Naive B cell (primary cell): ENCODE data around the gene NAXD. TPM values are rescaled to one million over a fixed set of nuclear protein-coding genes. Genes with fewer than 3 reads are reported as not detected.
"Not testable (repeated sequence)": the region's sequence is repeated elsewhere in the genome, so short reads cannot be mapped to it uniquely, and the experiment has no call there.

Source experiments
- ATAC-seq, 2 donors: fragments of 150-1000 bp; cut with Tn5 transposase; 2 replicates each; pipeline ENCODE4 v1.10.0; 2021; ENCODE audit warnings: low read depth in 2 of 2, mild to moderate bottlenecking in 2 of 2, moderate library complexity in 2 of 2
- DNase-seq: peaks from one replicate; pipeline ENCODE4 v3.0.0; 2022
- H3K27ac Mint-ChIP-seq, 6 donors: one replicate each; pipeline ENCODE4 v1.8.0; 2020 to 2022; ENCODE audit warnings: mild to moderate bottlenecking in 6 of 6, mixed read lengths in 6 of 6, moderate library complexity in 5 of 6, inconsistent platforms in 2 of 6
- H3K27me3 Mint-ChIP-seq, 3 donors: one replicate each; pipeline ENCODE4 v1.8.0; 2021 to 2022; ENCODE audit warnings: mixed read lengths in 3 of 3, mild to moderate bottlenecking in 1 of 3
- H3K36me3 Mint-ChIP-seq, 2 donors: one replicate each; pipeline ENCODE4 v1.8.0; 2020 to 2022; ENCODE audit warnings: mixed read lengths in 2 of 2, inconsistent platforms in 1 of 2, mild to moderate bottlenecking in 1 of 2
- H3K4me1 Mint-ChIP-seq, 3 donors: one replicate each; pipeline ENCODE4 v1.8.0; 2020 to 2022; ENCODE audit warnings: mixed read lengths in 3 of 3, inconsistent platforms in 1 of 3, mild to moderate bottlenecking in 1 of 3, moderate library complexity in 1 of 3
- H3K4me3 Mint-ChIP-seq, 8 donors: one replicate each; pipeline ENCODE4 v1.8.0; 2020 to 2022; ENCODE audit warnings: mild to moderate bottlenecking in 8 of 8, mixed read lengths in 8 of 8, moderate library complexity in 8 of 8, inconsistent platforms in 2 of 8
- H3K9me3 Mint-ChIP-seq, 7 donors: one replicate each; pipeline ENCODE4 v1.8.0; 2020 to 2022; ENCODE audit warnings: mixed read lengths in 7 of 7, mild to moderate bottlenecking in 5 of 7, inconsistent platforms in 2 of 7, moderate library complexity in 1 of 7
- polyA plus RNA-seq, 6 donors: library from polyadenylated mRNA; unstranded; fragments of 300-500 nt; fragmentation: Illumina TruSeq; gene quantifications; one replicate each; pipeline ENCODE4 v1.2.3, GENCODE V29; 2021; ENCODE audit warnings: low read depth in 6 of 6

The NAXD gene
- polyA plus RNA-seq, 6 donors from 2014 or later = 10.8 to 23.1 (median 15.4) TPM

GRCh38 chr13:110627351-110627750 is 12.0 kb downstream of the NAXD start:
- H3K9me3 Mint-ChIP-seq = no peaks in the 10 kb centered on the region
- peaks cover 25 to 29% of the 10 kb centered on the region in 2 donors for H3K36me3 Mint-ChIP-seq
- DNase-seq (no peak), ATAC-seq (no peak)
- H3K27ac Mint-ChIP-seq = peak overlapping the region in 1 of 6 donors; percentile 5
- H3K4me1 Mint-ChIP-seq = peaks cover 7 to 19% (median 7%) of the 10 kb centered on the region in 3 donors
- H3K27me3 Mint-ChIP-seq = no peaks in the 10 kb centered on the region
- H3K4me3 Mint-ChIP-seq = no peak overlapping the region

DNA sequence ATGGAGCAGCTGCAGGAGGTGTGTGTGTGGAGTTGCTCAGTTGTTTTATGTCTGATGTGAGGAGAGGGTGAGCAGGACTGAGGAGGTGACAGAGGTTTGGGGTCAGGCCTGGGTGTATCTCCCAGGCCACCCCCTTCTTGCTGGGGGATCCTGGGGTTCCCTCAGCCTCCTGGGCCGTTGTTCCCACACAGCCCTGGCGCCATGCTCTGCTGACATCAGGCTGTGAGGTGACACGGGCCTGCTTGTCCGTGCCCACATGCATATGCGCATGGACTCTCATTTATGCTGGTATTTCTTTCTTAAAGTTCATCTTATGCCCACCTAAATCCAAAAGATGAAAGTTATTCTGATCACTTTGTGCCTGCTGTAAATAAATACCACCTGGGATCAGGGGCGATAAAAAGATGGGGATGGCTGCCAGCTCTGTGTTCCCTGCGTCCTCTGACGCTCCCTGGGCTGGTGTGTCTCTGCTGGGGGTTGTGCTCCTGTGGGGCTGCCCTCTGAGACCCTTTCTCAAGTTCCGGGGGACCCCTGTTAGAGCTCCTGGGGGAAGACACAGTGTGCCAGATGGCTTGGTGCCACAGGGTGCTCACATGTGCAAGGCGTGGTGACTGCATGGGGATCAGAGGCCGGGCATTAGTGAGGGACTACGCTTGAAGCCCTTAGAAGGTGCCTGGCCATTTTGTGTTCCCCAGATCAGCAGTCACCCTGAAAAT is 12.6 kb downstream of the NAXD start:
- Mint-ChIP-seq H3K9me3 (no peaks in the 10 kb centered on the region), H3K36me3 (peaks cover 23 to 25% of the 10 kb centered on the region in 2 donors), H3K4me3 (peak overlapping the region in 1 of 8 donors; percentile 44), H3K27ac (peak overlapping the region in 4 of 6 donors; percentile 5 to 70 (median 34)), H3K27me3 (no peaks in the 10 kb centered on the region), H3K4me1 (peaks cover 7 to 19% (median 7%) of the 10 kb centered on the region in 3 donors)
- DNase-seq = no peak
- ATAC-seq = no peak

DNA sequence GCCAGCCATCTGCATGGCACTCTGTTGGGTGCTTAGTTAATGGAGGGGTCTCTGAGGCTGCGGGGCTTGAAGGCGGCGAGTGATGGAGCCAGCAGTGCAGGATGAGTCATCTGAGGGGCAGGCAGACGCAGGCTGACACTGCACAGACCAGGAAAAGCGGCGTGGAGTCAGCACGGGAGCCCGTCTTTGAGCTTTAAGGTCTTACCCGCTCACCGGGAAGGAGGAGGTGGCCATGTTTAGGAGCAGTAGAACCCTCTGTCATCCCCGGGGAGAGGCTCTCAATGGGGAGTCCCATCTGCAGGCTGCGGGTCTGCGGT is 13.1 kb downstream of the NAXD start:
- H3K27me3 Mint-ChIP-seq = no peaks in the 10 kb centered on the region
- peak overlapping the region in 1 of 8 donors; percentile 44 for H3K4me3 Mint-ChIP-seq
- H3K36me3 Mint-ChIP-seq = peaks cover 20 to 25% of the 10 kb centered on the region in 2 donors
- no peaks in the 10 kb centered on the region for H3K9me3 Mint-ChIP-seq
- ATAC-seq (no peak), DNase-seq (no peak)
- H3K4me1 Mint-ChIP-seq = peaks cover 7 to 19% (median 7%) of the 10 kb centered on the region in 3 donors
- peak overlapping the region in 1 of 6 donors; percentile 70 for H3K27ac Mint-ChIP-seq

GRCh38 chr13:110628952-110629701 is 13.8 kb downstream of the NAXD start:
- DNase-seq (no peak), ATAC-seq (no peak)
- peaks cover 20 to 25% of the 10 kb centered on the region in 2 donors for H3K36me3 Mint-ChIP-seq
- no peak overlapping the region for H3K27ac Mint-ChIP-seq
- no peaks in the 10 kb centered on the region for H3K9me3 Mint-ChIP-seq
- H3K4me1 Mint-ChIP-seq = peaks cover 7 to 19% (median 7%) of the 10 kb centered on the region in 3 donors
- H3K27me3 Mint-ChIP-seq = no peaks in the 10 kb centered on the region
- no peak overlapping the region for H3K4me3 Mint-ChIP-seq

GRCh38 chr13:110629735-110630134 is 14.4 kb downstream of the NAXD start:
- Mint-ChIP-seq H3K27me3 (no peaks in the 10 kb centered on the region), H3K4me3 (no peak overlapping the region), H3K4me1 (peaks cover 7 to 19% (median 7%) of the 10 kb centered on the region in 3 donors), H3K36me3 (peaks cover 20 to 25% of the 10 kb centered on the region in 2 donors), H3K9me3 (no peaks in the 10 kb centered on the region), H3K27ac (peak overlapping the region in 1 of 6 donors; percentile 26)
- DNase-seq (no peak), ATAC-seq (no peak)

DNA sequence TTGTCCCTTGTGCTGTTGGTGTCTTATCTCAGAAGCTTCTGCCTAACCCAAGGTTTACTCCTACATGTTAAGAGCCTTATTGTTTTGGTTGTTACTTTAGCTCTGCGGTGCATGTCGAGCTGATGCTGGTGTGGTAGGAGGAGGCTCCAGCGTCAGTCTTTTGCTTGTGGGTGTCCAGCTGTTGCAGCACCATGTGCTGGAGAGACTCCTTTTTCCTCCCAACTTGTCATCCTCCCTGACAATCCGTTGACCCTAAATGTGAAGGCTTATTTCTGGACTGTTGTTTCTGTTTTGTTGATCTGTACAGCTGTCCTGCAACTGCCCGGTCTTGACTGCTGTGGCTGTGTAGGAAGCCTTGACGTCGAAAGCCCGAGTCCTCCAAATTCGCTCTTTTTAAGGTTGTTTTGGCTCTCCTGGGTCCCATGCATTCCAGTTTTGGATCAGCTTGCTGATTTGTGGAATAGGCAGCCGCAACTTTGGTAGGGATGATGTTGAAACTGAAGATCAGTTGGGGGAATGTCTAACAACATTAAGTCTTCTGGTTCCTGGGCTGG is 15.3 kb downstream of the NAXD start:
- Mint-ChIP-seq H3K27ac (peak overlapping the region in 1 of 6 donors; percentile 11), H3K9me3 (no peaks in the 10 kb centered on the region), H3K4me3 (no peak overlapping the region), H3K27me3 (no peaks in the 10 kb centered on the region), H3K36me3 (peaks cover 20 to 25% of the 10 kb centered on the region in 2 donors), H3K4me1 (peaks cover 4 to 18% (median 7%) of the 10 kb centered on the region in 3 donors)
- ATAC-seq (no peak), DNase-seq (no peak)

GRCh38 chr13:110632255-110632654 is 16.9 kb downstream of the NAXD start:
- not testable (repeated sequence) for H3K4me1 Mint-ChIP-seq, H3K4me3 Mint-ChIP-seq, DNase-seq, H3K27me3 Mint-ChIP-seq, H3K9me3 Mint-ChIP-seq, ATAC-seq
- H3K27ac Mint-ChIP-seq = peak overlapping the region in 2 of 6 donors; percentile 24 to 73
- H3K36me3 Mint-ChIP-seq = peaks cover 12 to 25% of the 10 kb centered on the region in 2 donors

DNA sequence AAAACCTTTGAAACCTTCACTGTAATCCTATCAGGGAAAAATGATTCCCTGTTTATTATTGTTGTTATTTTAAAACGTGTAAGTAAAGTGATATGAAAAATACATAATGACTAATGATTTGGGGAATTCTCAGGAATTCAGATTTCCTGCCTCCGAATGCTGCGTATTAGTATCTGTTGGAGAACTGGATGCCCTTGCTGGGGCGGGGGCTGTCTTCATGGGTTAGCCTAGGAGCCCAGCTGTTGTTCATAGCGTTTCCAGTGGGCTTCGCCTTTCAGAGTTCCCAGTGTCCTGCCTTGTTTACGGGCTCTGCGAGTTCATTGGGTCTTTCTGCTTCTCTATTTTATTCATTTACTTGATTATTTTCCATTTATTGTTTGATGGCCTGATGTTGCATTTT is 18.4 kb downstream of the NAXD start:
- H3K4me3 Mint-ChIP-seq = no peak overlapping the region
- H3K36me3 Mint-ChIP-seq = peaks cover 3 to 12% of the 10 kb centered on the region in 2 donors

DNA sequence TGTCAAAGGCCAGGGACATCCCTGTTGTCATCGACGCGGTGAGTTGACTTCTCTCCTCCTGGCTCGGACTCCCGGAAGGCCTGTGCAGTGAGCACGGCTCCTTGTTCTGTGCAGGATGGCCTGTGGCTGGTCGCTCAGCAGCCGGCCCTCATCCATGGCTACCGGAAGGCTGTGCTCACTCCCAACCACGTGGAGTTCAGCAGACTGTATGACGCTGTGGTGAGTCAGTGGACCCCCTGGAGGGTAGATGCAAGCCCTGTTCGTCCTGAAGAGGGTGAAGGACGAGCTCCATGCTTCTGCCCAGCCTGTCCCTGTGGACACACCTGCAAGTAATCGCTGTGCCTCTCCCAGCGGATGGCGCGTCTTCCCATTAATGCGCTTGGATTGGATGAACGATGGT is 19.2 kb downstream of the NAXD start:
- Mint-ChIP-seq H3K27me3 (no peaks in the 10 kb centered on the region), H3K4me1 (peaks cover 0 to 9% (median 0%) of the 10 kb centered on the region in 3 donors), H3K9me3 (no peaks in the 10 kb centered on the region), H3K4me3 (no peak overlapping the region), H3K27ac (no peak overlapping the region), H3K36me3 (peaks cover 8 to 9% of the 10 kb centered on the region in 2 donors)
- DNase-seq (no peak), ATAC-seq (no peak)

More for the DNA sequence above, 18.4 kb downstream of the NAXD start:
- DNase-seq (no peak), ATAC-seq (no peak)
- Mint-ChIP-seq H3K27me3 (no peaks in the 10 kb centered on the region), H3K9me3 (no peaks in the 10 kb centered on the region), H3K27ac (peak overlapping the region in 1 of 6 donors; percentile 72), H3K4me1 (peaks cover 0 to 7% (median 0%) of the 10 kb centered on the region in 3 donors)

- no peak overlapping the region for H3K27ac Mint-ChIP-seq
Observed at GRCh38 chr13:110635405-110636002, 20.2 kb downstream of the NAXD start.

DNA sequence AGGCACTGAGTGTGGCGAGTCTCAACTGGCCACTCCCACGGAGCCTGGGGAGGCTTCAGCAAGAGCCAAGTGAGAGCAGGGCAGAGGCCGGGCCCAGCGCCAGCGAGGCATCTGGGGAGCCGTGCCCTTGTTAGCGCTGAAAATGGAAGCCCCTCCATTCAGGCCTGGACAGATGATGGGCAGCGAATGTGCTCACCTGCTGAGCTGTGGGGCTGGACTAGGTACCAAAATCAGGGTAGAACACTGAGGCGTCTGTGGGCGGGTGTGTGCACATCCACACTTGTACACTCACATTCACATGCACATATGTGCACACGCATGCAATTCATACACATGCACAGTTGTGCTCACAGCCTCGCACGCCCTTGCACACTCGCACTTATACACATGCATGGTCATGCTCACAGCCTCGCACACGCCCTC is 20.7 kb downstream of the NAXD start:
- Mint-ChIP-seq H3K27me3 (no peaks in the 10 kb centered on the region), H3K4me3 (no peak overlapping the region), H3K4me1 (peaks cover 0 to 6% (median 6%) of the 10 kb centered on the region in 3 donors), H3K36me3 (peaks cover 5 to 9% of the 10 kb centered on the region in 2 donors), H3K27ac (no peak overlapping the region), H3K9me3 (no peaks in the 10 kb centered on the region)
- no peak for DNase-seq
- ATAC-seq = no peak

More at GRCh38 chr13:110635405-110636002, 20.2 kb downstream of the NAXD start:
- Mint-ChIP-seq H3K27me3 (no peaks in the 10 kb centered on the region), H3K9me3 (no peaks in the 10 kb centered on the region), H3K36me3 (peaks cover 5 to 9% of the 10 kb centered on the region in 2 donors), H3K4me3 (no peak overlapping the region), H3K4me1 (peaks cover 0 to 6% (median 4%) of the 10 kb centered on the region in 3 donors)
- ATAC-seq (no peak), DNase-seq (no peak)

- H3K27me3 Mint-ChIP-seq = no peaks in the 10 kb centered on the region
- H3K9me3 Mint-ChIP-seq = no peaks in the 10 kb centered on the region
- no peak overlapping the region for H3K4me3 Mint-ChIP-seq
- H3K4me1 Mint-ChIP-seq = peaks cover 0 to 6% (median 6%) of the 10 kb centered on the region in 3 donors
- H3K27ac Mint-ChIP-seq = peak overlapping the region in 2 of 6 donors; percentile 54 to 83
- DNase-seq (no peak), ATAC-seq (no peak)
- peaks cover 5 to 9% of the 10 kb centered on the region in 2 donors for H3K36me3 Mint-ChIP-seq
Observed at GRCh38 chr13:110636701-110637201, 21.4 kb downstream of the NAXD start.

GRCh38 chr13:110637275-110637674 is 21.9 kb downstream of the NAXD start:
- Mint-ChIP-seq H3K9me3 (no peaks in the 10 kb centered on the region), H3K4me3 (no peak overlapping the region), H3K36me3 (peaks cover 1 to 9% of the 10 kb centered on the region in 2 donors), H3K27me3 (no peaks in the 10 kb centered on the region), H3K27ac (peak overlapping the region in 1 of 6 donors; percentile 83), H3K4me1 (peaks cover 0 to 6% (median 6%) of the 10 kb centered on the region in 3 donors)
- DNase-seq (no peak), ATAC-seq (no peak)
